ENCODE results near the gene TFF1.

The TFF1 gene

DNA sequence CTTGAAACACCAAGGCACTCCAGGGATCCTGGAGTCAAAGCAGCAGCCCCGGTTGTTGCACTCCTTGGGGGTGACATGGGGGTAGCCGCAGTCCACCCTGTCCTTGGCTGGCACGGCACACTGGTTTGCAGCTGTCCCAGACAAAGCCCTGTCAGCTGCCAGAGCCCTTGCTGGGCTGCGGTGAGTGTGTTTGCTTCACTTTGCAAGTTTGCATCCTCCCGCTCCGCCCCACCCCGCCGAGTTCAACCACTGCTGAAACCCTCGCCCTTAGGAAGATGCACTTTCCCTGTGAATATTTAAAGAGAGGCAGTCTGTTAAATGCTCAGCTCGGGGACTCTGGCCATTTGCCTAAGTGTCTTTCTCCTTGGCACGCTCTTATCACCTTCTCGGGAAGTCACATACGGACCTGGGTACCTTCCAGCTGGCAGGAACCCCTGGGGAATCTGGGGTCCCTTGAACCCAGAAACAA lies 52.8 kb downstream of the TFF1 start:
- H3K36me3 ChIP-seq (replicated peaks in 1 of 2; ENCODE audit: control insufficient read depth in 2 of 2, insufficient read depth in 2 of 2, low read length in 2 of 2), result no peaks in the 10 kb centered on the region
- H3K4me2 ChIP-seq (ENCODE audit: insufficient read depth, low read length, poor library complexity, severe bottlenecking), result no peak overlapping the region
- no peak overlapping the region for H3K4ac ChIP-seq (ENCODE audit: low read length)
- peaks cover 0 to 16% of the 10 kb centered on the region in 2 donors for H3K4me1 ChIP-seq (ENCODE audit: control insufficient read depth in 2 of 2, insufficient read depth in 1 of 2, low read depth in 1 of 2, low read length in 2 of 2)
- peak overlapping the region; percentile 60 for H3K9ac ChIP-seq (ENCODE audit: low read depth, low read length, poor library complexity)
- H3K4me3 ChIP-seq (ENCODE audit: low read length in 2 of 2), result no peak overlapping the region
- no peak overlapping the region for H3K23ac ChIP-seq (ENCODE audit: low read depth, low read length, poor library complexity)
- no peak overlapping the region for H2BK15ac ChIP-seq (ENCODE audit: low read length)
- no CpG with 5 or more reads among the region's 13 CpGs for WGBS, 2 donors (ENCODE audit: extremely low coverage in 2 of 2, insufficient read length in 2 of 2, insufficient replicate concordance in 1 of 2)
- H4K91ac ChIP-seq (ENCODE audit: low read depth, low read length, poor library complexity), result no peak overlapping the region
- no peak overlapping the region for H2BK12ac ChIP-seq (ENCODE audit: low read length)
- H3K9me3 ChIP-seq (replicated peaks in 1 of 2; ENCODE audit: control insufficient read depth in 2 of 2, insufficient read depth in 1 of 2, low read depth in 1 of 2, low read length in 2 of 2), result no peaks in the 10 kb centered on the region
- no peak overlapping the region for H3K27ac ChIP-seq (replicated peaks; ENCODE audit: low read length)
- H3K18ac ChIP-seq (ENCODE audit: low read length), result peak overlapping the region; percentile 58
- no peak for DNase-seq (ENCODE audit: low spot score)
- no peak overlapping the region for H3K14ac ChIP-seq (ENCODE audit: low read length)
- no peak overlapping the region for H2BK5ac ChIP-seq (ENCODE audit: low read length)
- no peak overlapping the region for H2AFZ ChIP-seq (ENCODE audit: low read length)
- no peaks in the 10 kb centered on the region for H3K79me1 ChIP-seq (ENCODE audit: low read depth, low read length)
- H2BK120ac ChIP-seq (ENCODE audit: low read depth, low read length), result no peak overlapping the region
- peak overlapping the region; percentile 82 for H2AK5ac ChIP-seq (ENCODE audit: low read depth, low read length)
- no peak overlapping the region for H4K8ac ChIP-seq (ENCODE audit: low read depth, low read length)
- peaks cover 0 to 50% (median 2%) of the 10 kb centered on the region in 3 experiments for H3K27me3 ChIP-seq (ENCODE audit: control insufficient read depth in 3 of 3, insufficient read depth in 3 of 3, low read depth in 1 of 3, low read length in 3 of 3)

DNA sequence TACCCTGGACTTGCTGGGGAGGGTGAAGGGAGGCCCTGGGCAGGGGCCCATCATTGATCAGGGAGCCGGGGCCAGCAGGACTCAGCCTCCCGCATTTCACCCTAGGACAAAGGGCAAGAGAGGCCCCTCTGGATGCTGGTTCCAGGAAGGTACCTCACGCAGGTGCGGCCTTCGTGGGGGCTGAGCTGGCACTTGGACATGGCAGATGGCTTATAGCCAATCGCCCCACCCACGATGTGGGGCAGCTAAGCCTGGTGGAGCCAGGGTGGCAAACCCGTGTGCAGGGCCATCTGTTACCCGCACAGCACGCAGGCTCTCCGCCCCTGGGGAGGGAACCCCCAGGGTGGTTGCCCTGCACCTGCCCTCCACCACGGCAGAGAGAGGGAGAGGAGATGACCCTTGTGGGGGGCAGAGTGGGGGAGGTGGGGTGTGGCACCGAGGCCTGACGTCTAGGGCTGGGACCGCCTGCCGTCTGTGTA lies 53.7 kb downstream of the TFF1 start:
- Histone ChIP-seq H3K9ac (ENCODE audit: low read depth, low read length, poor library complexity) (no peak overlapping the region), H3K79me1 (ENCODE audit: low read depth, low read length) (no peaks in the 10 kb centered on the region), H3K14ac (ENCODE audit: low read length) (no peak overlapping the region), H3K4me2 (ENCODE audit: insufficient read depth, low read length, poor library complexity, severe bottlenecking) (no peak overlapping the region), H3K4me3 (ENCODE audit: low read length in 2 of 2) (no peak overlapping the region), H3K9me3 (replicated peaks in 1 of 2; ENCODE audit: control insufficient read depth in 2 of 2, insufficient read depth in 1 of 2, low read depth in 1 of 2, low read length in 2 of 2) (no peaks in the 10 kb centered on the region), H3K27me3 (ENCODE audit: control insufficient read depth in 3 of 3, insufficient read depth in 3 of 3, low read depth in 1 of 3, low read length in 3 of 3) (peaks cover 0 to 50% (median 2%) of the 10 kb centered on the region in 3 experiments), H2BK5ac (ENCODE audit: low read length) (no peak overlapping the region), H2AK5ac (ENCODE audit: low read depth, low read length) (no peak overlapping the region), H2BK15ac (ENCODE audit: low read length) (peak overlapping the region; percentile 34), H3K36me3 (replicated peaks in 1 of 2; ENCODE audit: control insufficient read depth in 2 of 2, insufficient read depth in 2 of 2, low read length in 2 of 2) (no peaks in the 10 kb centered on the region), H3K4me1 (ENCODE audit: control insufficient read depth in 2 of 2, insufficient read depth in 1 of 2, low read depth in 1 of 2, low read length in 2 of 2) (peaks cover 0 to 16% of the 10 kb centered on the region in 2 donors), H2AFZ (ENCODE audit: low read length) (no peak overlapping the region), H2BK120ac (ENCODE audit: low read depth, low read length) (no peak overlapping the region), H3K18ac (ENCODE audit: low read length) (peak overlapping the region; percentile 29), H3K4ac (ENCODE audit: low read length) (no peak overlapping the region), H3K27ac (replicated peaks; ENCODE audit: low read length) (no peak overlapping the region), H3K23ac (ENCODE audit: low read depth, low read length, poor library complexity) (no peak overlapping the region), H2BK12ac (ENCODE audit: low read length) (peak overlapping the region; percentile 69), H4K8ac (ENCODE audit: low read depth, low read length) (no peak overlapping the region), H4K91ac (ENCODE audit: low read depth, low read length, poor library complexity) (peak overlapping the region; percentile 44)
- DNase-seq (ENCODE audit: low spot score), result no peak
- no CpG with 5 or more reads among the region's 16 CpGs for WGBS, 2 donors (ENCODE audit: extremely low coverage in 2 of 2, insufficient read length in 2 of 2, insufficient replicate concordance in 1 of 2)
